LNCAP (cell line): ENCODE data around the gene LYPLA2.

Experiments
- TF ChIP-seq, protein P1 (sequence below): fragments of 450-650 bp; IDR thresholded peaks from 2 replicates; pipeline ENCODE4 v1.5.1; 2017; ENCODE audit warnings: mild to moderate bottlenecking

The LYPLA2 gene

DNA sequence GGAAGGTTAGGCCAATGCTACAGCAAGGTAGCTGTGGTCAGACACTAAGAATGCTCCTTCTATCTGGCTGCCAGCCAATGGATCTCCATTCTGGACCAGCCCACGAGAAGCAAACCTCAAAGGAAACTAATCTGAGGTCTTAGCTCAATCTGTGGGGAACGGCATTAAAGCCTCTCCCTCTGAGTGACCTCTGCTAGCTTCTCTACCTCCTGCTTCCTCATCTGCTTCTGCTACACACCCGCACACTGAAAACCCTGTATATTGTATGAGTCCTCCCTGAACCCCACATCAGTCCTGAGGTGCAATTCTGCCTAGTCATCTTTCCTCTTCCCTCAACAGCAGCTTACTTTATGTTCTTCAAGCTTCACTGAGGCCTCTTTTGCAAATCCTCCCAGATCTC lies 16.5 kb downstream of the LYPLA2 start:
- TF ChIP-seq, protein P1, sequence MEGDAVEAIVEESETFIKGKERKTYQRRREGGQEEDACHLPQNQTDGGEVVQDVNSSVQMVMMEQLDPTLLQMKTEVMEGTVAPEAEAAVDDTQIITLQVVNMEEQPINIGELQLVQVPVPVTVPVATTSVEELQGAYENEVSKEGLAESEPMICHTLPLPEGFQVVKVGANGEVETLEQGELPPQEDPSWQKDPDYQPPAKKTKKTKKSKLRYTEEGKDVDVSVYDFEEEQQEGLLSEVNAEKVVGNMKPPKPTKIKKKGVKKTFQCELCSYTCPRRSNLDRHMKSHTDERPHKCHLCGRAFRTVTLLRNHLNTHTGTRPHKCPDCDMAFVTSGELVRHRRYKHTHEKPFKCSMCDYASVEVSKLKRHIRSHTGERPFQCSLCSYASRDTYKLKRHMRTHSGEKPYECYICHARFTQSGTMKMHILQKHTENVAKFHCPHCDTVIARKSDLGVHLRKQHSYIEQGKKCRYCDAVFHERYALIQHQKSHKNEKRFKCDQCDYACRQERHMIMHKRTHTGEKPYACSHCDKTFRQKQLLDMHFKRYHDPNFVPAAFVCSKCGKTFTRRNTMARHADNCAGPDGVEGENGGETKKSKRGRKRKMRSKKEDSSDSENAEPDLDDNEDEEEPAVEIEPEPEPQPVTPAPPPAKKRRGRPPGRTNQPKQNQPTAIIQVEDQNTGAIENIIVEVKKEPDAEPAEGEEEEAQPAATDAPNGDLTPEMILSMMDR, result no peak

DNA sequence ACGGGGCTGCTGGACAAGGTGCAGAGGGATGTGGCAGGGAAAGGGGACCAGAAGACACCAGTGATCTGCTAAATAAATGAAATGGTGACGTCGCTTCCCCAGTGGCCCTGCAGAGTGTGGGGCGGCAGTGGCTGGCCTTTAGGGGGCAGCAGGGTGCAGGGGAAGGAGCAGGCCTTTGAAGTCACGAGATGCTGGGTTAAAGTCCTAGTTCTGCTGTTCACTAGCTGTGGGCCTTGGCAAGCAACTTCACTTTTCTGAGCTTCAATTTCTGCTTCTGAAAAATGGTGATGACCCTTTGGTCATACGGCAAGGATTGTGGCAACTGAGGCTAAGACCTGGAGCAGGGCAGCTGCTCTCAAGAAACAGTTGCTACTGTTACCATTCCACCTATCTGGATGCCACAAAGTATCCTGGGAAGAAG lies 18.8 kb downstream of the LYPLA2 start:
- TF ChIP-seq, protein P1, result peak; percentile 60

DNA sequence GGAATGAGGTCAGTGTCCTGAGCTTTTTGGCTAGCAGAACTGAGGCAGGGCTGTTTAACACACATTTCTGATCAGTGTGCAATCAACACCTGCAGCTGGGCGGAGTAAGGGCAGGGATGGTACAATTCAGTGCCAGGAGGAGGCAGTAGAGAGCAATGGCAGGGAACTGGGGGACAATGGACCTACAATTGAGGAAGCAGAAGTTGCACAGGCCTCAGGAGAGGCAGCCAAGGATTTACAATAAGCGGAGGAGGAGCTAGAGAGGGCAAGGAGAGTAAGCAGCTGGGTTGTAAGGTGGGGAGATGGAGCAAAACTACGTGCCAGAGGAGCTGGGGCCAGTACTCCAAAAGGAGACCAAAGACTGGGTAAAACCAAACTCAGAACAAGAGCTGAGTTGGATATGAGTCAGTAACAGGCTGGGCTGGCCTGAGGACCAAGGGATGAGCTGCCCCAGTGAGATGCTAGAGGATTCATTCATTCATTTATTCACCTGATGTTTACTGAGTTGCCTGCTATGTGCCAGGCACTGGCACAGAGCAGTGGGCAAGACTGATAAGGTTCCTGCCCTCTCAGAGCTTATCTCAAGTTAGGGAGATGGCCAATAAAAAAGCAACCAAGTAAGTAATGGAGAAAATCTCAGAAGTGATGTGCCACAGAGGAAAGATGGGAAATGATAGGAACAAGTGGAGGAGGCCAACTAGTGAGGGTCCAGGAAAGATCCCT lies 20.0 kb downstream of the LYPLA2 start:
- TF ChIP-seq, protein P1, result peak; percentile 62

DNA sequence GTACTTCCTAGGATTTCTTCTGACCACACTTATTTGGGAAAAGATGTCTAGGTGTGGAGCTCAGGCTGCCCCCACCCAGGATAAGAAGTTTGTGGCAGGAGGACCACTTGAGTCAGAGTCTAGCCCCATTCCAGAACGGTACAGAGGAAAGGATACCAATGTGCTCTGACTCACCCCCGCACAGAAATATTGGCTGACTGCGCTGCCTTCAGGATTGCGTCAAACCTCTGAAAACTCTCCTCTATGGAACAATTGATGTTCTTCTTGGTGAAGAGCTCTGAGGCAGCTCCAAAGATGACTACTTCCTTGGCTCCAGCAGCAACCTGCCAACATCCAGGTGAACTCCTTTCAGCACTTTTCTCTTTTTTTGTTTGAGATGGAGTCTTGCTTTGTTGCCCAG lies 23.1 kb downstream of the LYPLA2 start:
- TF ChIP-seq, protein P1, result no peak

DNA sequence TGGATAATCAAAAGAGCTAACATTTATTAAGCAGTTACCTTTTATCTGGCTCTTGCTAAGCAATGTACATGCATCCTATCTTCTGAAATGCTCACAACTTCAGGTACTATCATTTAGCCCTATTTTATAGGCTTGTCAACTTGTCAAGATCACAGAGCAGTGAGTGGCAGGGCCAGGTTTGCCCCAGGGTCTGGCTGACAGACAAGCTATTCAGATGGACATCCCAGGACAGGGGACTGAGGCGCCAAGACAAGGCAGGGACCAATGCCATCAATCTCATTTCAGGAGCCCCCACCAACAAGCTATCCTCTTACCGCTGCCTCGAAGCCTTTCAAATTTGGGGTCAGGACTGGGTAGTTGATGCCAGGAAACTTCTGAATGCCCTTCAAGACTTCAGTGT lies 25.4 kb downstream of the LYPLA2 start:
- TF ChIP-seq, protein P1, result no peak

DNA sequence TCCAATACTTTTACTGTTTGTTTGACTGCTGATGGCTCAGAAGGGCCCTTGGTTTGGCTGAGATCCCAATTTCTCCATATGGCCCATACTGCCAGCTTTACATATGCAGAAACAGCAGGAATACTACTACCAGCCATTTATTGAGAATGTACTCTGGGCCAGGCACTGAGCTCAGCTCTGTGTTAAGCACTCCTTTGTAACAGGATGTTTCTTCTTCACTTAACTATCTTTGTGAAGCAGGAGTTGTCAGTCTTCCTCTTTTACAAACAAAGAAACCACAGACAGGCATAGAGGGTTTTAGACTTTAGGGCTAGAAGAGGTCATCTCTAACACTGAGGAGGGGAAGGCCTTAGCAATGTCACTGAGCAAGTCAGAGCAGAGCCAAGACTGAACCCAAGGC lies 26.0 kb downstream of the LYPLA2 start:
- TF ChIP-seq, protein P1, result no peak

DNA sequence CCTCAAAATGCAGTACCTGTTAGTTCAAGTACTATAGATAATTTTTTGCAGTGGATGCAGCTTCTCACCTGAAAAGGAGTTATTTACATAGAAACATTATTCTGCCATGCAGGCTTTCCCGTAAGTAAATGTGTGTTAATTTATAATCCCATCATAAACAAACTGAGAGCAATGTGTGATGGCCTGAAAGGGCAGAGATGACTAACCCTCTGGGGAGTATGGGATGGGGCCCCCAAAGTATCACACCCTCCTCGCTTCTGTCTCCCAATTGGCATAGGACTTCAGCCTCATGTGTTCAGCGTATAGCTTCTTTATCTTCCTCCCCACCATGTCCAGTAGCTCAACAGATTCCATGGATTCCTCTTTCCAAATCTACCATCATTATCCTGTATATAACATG lies 26.7 kb downstream of the LYPLA2 start:
- TF ChIP-seq, protein P1, result no peak

DNA sequence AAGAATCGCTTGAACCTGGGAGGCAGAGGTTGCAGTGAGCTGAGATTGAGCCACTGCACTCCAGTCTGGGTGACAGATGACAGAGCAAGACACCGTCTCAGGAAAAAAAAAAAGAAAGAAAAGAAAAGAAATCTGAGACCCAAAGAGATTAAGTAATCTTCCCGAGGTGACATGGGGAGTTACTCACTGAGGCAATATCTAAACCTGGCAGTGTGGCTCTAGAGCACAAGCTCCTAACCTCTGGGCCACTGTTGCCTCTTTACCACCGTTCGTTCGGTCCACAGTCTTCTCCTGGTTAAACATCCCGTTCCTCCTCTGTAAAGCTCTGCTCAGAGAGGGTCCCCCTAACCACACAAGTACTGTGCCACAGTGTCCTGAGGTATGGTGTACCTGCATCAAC lies 32.8 kb downstream of the LYPLA2 start:
- TF ChIP-seq, protein P1, result no peak
